IPS-18a (cell line): ENCODE results near the gene MTFP1.

Experiments used
- H3K27ac ChIP-seq: one replicate; pipeline ENCODE4 v1.5.1; 2013; ENCODE audit warnings: low read length
- H3K27me3 ChIP-seq: one replicate; pipeline ENCODE4 v1.6.1; 2013; ENCODE audit warnings: mild to moderate bottlenecking, low read length; ENCODE audit not compliant: control insufficient read depth, insufficient read depth
- H3K36me3 ChIP-seq: one replicate; pipeline ENCODE4 v1.6.1; 2013; ENCODE audit warnings: low read depth, low read length; ENCODE audit not compliant: control insufficient read depth
- H3K4me1 ChIP-seq: one replicate; pipeline ENCODE4 v1.6.1; 2013; ENCODE audit warnings: low read depth, low read length; ENCODE audit not compliant: control insufficient read depth
- H3K4me3 ChIP-seq: one replicate; pipeline ENCODE4 v1.5.1; 2013; ENCODE audit warnings: low read length
- H3K9ac ChIP-seq: one replicate; pipeline ENCODE4 v1.6.1; 2013; ENCODE audit warnings: mild to moderate bottlenecking, low read length, moderate library complexity
- H3K9me3 ChIP-seq: one replicate; pipeline ENCODE4 v1.6.1; 2013; ENCODE audit warnings: low read depth, low read length; ENCODE audit not compliant: control insufficient read depth

The MTFP1 gene

GRCh38 chr22:30470655-30471054 lies 45.1 kb downstream of the MTFP1 start:
- no peak overlapping the region for H3K9ac ChIP-seq
- no peak overlapping the region for H3K4me3 ChIP-seq
- no peaks in the 10 kb centered on the region for H3K27me3 ChIP-seq
- H3K36me3 ChIP-seq, result no peaks in the 10 kb centered on the region
- no peaks in the 10 kb centered on the region for H3K9me3 ChIP-seq
- no peaks in the 10 kb centered on the region for H3K4me1 ChIP-seq
- H3K27ac ChIP-seq, result no peak overlapping the region

GRCh38 chr22:30471616-30472318 lies 46.2 kb downstream of the MTFP1 start, which contains the start of gene SEC14L3:
TSS of gene SEC14L3 (minus strand) at chr22:30472017. CDS start at chr22:30471958, 59 bp downstream.
- no peak within 1 kb of the TSS for H3K4me3 ChIP-seq
- no peaks in the 10 kb centered on the region for H3K4me1 ChIP-seq
- H3K9me3 ChIP-seq, result no peaks in the 10 kb centered on the region
- H3K27me3 ChIP-seq, result no peaks in the 10 kb centered on the region
- no peak within 1 kb of the TSS for H3K9ac ChIP-seq
- H3K36me3 ChIP-seq, result no peaks in the 10 kb centered on the region
- H3K27ac ChIP-seq, result no peak within 1 kb of the TSS

GRCh38 chr22:30472994-30473720 lies 47.6 kb downstream of the MTFP1 start:
- Histone ChIP-seq H3K27ac (no peak overlapping the region), H3K36me3 (no peaks in the 10 kb centered on the region), H3K4me1 (no peaks in the 10 kb centered on the region), H3K9me3 (no peaks in the 10 kb centered on the region), H3K9ac (no peak overlapping the region), H3K27me3 (no peaks in the 10 kb centered on the region), H3K4me3 (no peak overlapping the region)

- Histone ChIP-seq H3K4me3 (no peak overlapping the region), H3K36me3 (no peaks in the 10 kb centered on the region)
These were observed 48.6 kb downstream of the MTFP1 start for GRCh38 chr22:30474121-30474520.

GRCh38 chr22:30474683-30475424 lies 49.3 kb downstream of the MTFP1 start:
- no peaks in the 10 kb centered on the region for H3K27me3 ChIP-seq
- H3K4me3 ChIP-seq, result no peak overlapping the region
- H3K36me3 ChIP-seq, result no peaks in the 10 kb centered on the region

More at GRCh38 chr22:30474121-30474520, 48.6 kb downstream of the MTFP1 start:
- Histone ChIP-seq H3K27me3 (no peaks in the 10 kb centered on the region), H3K9me3 (no peaks in the 10 kb centered on the region), H3K27ac (no peak overlapping the region), H3K4me1 (no peaks in the 10 kb centered on the region), H3K9ac (no peak overlapping the region)

More at GRCh38 chr22:30474683-30475424, 49.3 kb downstream of the MTFP1 start:
- H3K9ac ChIP-seq, result no peak overlapping the region
- no peak overlapping the region for H3K27ac ChIP-seq
- H3K4me1 ChIP-seq, result no peaks in the 10 kb centered on the region
- H3K9me3 ChIP-seq, result no peaks in the 10 kb centered on the region
